Loucy (cell line): ENCODE data around the gene KIZ.
A peak's percentile ranks its signal among the peaks of the same experiment; 100 is the strongest.

Experiments
- H2AFZ ChIP-seq: fragments of 200-600 bp; sonication (generic); 2 replicates; pipeline ENCODE4 v1.6.0; 2016; ENCODE audit warnings: antibody characterized with exemption, mild to moderate bottlenecking, low read length, moderate library complexity
- H3F3A ChIP-seq: fragments of 200-600 bp; 2 replicates; pipeline ENCODE4 v1.6.0; 2016; ENCODE audit warnings: antibody characterized with exemption, low read depth, mild to moderate bottlenecking
- H3K27me3 ChIP-seq: fragments of 200-600 bp; sonication (generic); 2 replicates; pipeline ENCODE4 v1.6.1; 2014; ENCODE audit warnings: low read length, mild to moderate bottlenecking; ENCODE audit not compliant: insufficient read depth, poor library complexity, severe bottlenecking
- H3K36me3 ChIP-seq: fragments of 200-600 bp; sonication (generic); 2 replicates; pipeline ENCODE4 v1.6.1; 2016; ENCODE audit warnings: low read length; ENCODE audit not compliant: insufficient read depth
- H3K4me1 ChIP-seq: fragments of 200-600 bp; sonication (generic); 2 replicates; pipeline ENCODE4 v1.5.1; 2014; ENCODE audit warnings: low read length, mild to moderate bottlenecking; ENCODE audit not compliant: insufficient read depth, poor library complexity, severe bottlenecking
- H3K4me2 ChIP-seq: fragments of 200-600 bp; sonication (generic); 2 replicates; pipeline ENCODE4 v1.6.0; 2014; ENCODE audit warnings: antibody characterized with exemption, low read length, low read depth, mild to moderate bottlenecking; ENCODE audit not compliant: poor library complexity, severe bottlenecking
- H3K4me3 ChIP-seq: fragments of 200-600 bp; sonication (generic); 2 replicates; pipeline ENCODE4 v1.5.1; 2014; ENCODE audit warnings: low read length, mild to moderate bottlenecking, mixed read lengths; ENCODE audit not compliant: poor library complexity, severe bottlenecking
- H3K79me2 ChIP-seq: fragments of 200-600 bp; sonication (generic); 2 replicates; pipeline ENCODE4 v1.6.1; 2014; ENCODE audit warnings: low read length; ENCODE audit not compliant: insufficient read depth
- H3K9ac ChIP-seq: fragments of 200-600 bp; sonication (generic); 2 replicates; pipeline ENCODE4 v1.6.0; 2014; ENCODE audit warnings: mild to moderate bottlenecking, low read depth, low read length, moderate library complexity; ENCODE audit not compliant: poor library complexity, severe bottlenecking
- H3K9me2 ChIP-seq: fragments of 200-600 bp; sonication (generic); replicated peaks from 2 replicates; pipeline ENCODE4 v1.6.1; 2016; ENCODE audit warnings: low read depth, low read length, mixed read lengths
- H3K9me3 ChIP-seq: fragments of 200-600 bp; sonication (generic); 2 replicates; pipeline ENCODE4 v1.6.1; 2014; ENCODE audit warnings: mild to moderate bottlenecking, antibody characterized with exemption, low read length, low read depth; ENCODE audit not compliant: insufficient read depth
- H4K20me1 ChIP-seq: fragments of 200-600 bp; sonication (generic); 2 replicates; pipeline ENCODE4 v1.6.0; 2014; ENCODE audit warnings: antibody characterized with exemption, low read length, mild to moderate bottlenecking; ENCODE audit not compliant: insufficient read depth, poor library complexity, severe bottlenecking
- CTCF ChIP-seq: fragments of 200-600 bp; sonication (generic); conservative IDR thresholded peaks from 2 replicates; pipeline ENCODE4 v1.5.1; 2014; ENCODE audit warnings: mild to moderate bottlenecking, antibody characterized with exemption, low read length
- EZH2phosphoT487 ChIP-seq: fragments of 200-600 bp; IDR thresholded peaks from 2 replicates; pipeline ENCODE4 v1.6.1; 2018; ENCODE audit warnings: antibody characterized with exemption, mild to moderate bottlenecking, moderate library complexity, borderline replicate concordance

KIZ gene

GRCh38 chr20:21174516-21175239 is 48.8 kb downstream of the KIZ start:
- Histone ChIP-seq H4K20me1 (no peaks in the 10 kb centered on the region), H3K36me3 (peaks cover 2% of the 10 kb centered on the region; the same call in 1 of the 2 replicates), H3K9ac (no peak overlapping the region), H3F3A (0 out of 2 replicates have a peak, but pooled peaks cover 3% of the 10 kb centered on the region), H2AFZ (no peak overlapping the region), H3K9me3 (peaks cover 9% of the 10 kb centered on the region; the same call in 1 of the 2 replicates), H3K4me2 (peak overlapping the region; percentile 56), H3K4me1 (peaks cover 61% of the 10 kb centered on the region), H3K27me3 (no peaks in the 10 kb centered on the region), H3K9me2 (no peaks in the 10 kb centered on the region), H3K79me2 (no peaks in the 10 kb centered on the region; the same call in 1 of the 2 replicates), H3K4me3 (peak overlapping the region; percentile 23)
- TF ChIP-seq CTCF (no peak), EZH2phosphoT487 (no peak)

- no peak for TF ChIP-seq EZH2phosphoT487
- no peak for TF ChIP-seq CTCF
- Histone ChIP-seq H3K4me1 (peaks cover 64% of the 10 kb centered on the region), H4K20me1 (no peaks in the 10 kb centered on the region), H2AFZ (no peak overlapping the region), H3K36me3 (no peaks in the 10 kb centered on the region; the same call in 1 of the 2 replicates), H3K9me2 (no peaks in the 10 kb centered on the region), H3K9ac (no peak overlapping the region), H3K79me2 (no peaks in the 10 kb centered on the region; the same call in 1 of the 2 replicates), H3K27me3 (no peaks in the 10 kb centered on the region), H3K4me2 (peak overlapping the region; percentile 56), H3K9me3 (peaks cover 6% of the 10 kb centered on the region; the same call in 1 of the 2 replicates), H3F3A (0 out of 2 replicates have a peak, but pooled peaks cover 3% of the 10 kb centered on the region), H3K4me3 (peak overlapping the region; percentile 23)
Measured at GRCh38 chr20:21175433-21175832, 49.6 kb downstream of the KIZ start.

GRCh38 chr20:21177767-21178166 is 51.9 kb downstream of the KIZ start:
- no peaks in the 10 kb centered on the region for H3K9me2 ChIP-seq
- TF ChIP-seq CTCF = no peak
- H3K36me3 ChIP-seq = no peaks in the 10 kb centered on the region; the same call in 1 of the 2 replicates
- 0 out of 2 replicates have a peak, but pooled peaks cover 3% of the 10 kb centered on the region for H3F3A ChIP-seq
- H3K4me3 ChIP-seq = no peak overlapping the region
- H3K4me1 ChIP-seq = peaks cover 62% of the 10 kb centered on the region
- no peaks in the 10 kb centered on the region for H3K27me3 ChIP-seq
- H3K9ac ChIP-seq = no peak overlapping the region
- H3K4me2 ChIP-seq = no peak overlapping the region
- peaks cover 6% of the 10 kb centered on the region; the same call in 1 of the 2 replicates for H3K9me3 ChIP-seq
- H2AFZ ChIP-seq = no peak overlapping the region
- H4K20me1 ChIP-seq = no peaks in the 10 kb centered on the region
- no peaks in the 10 kb centered on the region; the same call in 1 of the 2 replicates for H3K79me2 ChIP-seq
